Epithelial cell of proximal tubule (primary cell): ENCODE measurements around the gene TNIK. TPM values are rescaled to one million over a fixed set of nuclear protein-coding genes. Genes with fewer than 3 reads are reported as not detected.
"Not testable (repeated sequence)": the region's sequence is repeated elsewhere in the genome, so short reads cannot be mapped to it uniquely, and the experiment has no call there.

Source experiments
- DNase-seq: peaks from one replicate; pipeline ENCODE4 v3.0.0-alpha.2; 2011; ENCODE audit warnings: low read depth
- H3K4me3 ChIP-seq: 2 replicates; pipeline ENCODE4 v1.5.1; 2011; ENCODE audit warnings: low read depth, mild to moderate bottlenecking, low read length
- total RNA-seq: library from RNA; depleted of rRNA; stranded (reverse); fragments of >200 nt; gene quantifications from 2 replicates; pipeline ENCODE4 v1.2.3, GENCODE V29; 2015
- TF ChIP-seq, protein P1 (sequence below): conservative IDR thresholded peaks from 2 replicates; pipeline ENCODE4 v1.5.1; 2012; ENCODE audit warnings: low read depth, mild to moderate bottlenecking, low read length

The TNIK gene
- total RNA-seq, 1 donor from 2014 or later: 11.8 TPM

- DNase-seq: no peak
- TF ChIP-seq, protein P1, sequence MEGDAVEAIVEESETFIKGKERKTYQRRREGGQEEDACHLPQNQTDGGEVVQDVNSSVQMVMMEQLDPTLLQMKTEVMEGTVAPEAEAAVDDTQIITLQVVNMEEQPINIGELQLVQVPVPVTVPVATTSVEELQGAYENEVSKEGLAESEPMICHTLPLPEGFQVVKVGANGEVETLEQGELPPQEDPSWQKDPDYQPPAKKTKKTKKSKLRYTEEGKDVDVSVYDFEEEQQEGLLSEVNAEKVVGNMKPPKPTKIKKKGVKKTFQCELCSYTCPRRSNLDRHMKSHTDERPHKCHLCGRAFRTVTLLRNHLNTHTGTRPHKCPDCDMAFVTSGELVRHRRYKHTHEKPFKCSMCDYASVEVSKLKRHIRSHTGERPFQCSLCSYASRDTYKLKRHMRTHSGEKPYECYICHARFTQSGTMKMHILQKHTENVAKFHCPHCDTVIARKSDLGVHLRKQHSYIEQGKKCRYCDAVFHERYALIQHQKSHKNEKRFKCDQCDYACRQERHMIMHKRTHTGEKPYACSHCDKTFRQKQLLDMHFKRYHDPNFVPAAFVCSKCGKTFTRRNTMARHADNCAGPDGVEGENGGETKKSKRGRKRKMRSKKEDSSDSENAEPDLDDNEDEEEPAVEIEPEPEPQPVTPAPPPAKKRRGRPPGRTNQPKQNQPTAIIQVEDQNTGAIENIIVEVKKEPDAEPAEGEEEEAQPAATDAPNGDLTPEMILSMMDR: no peak
- no peak overlapping the region for H3K4me3 ChIP-seq
Observed at GRCh38 chr3:171122240-171122639, 338.0 kb downstream of the TNIK start.

DNA sequence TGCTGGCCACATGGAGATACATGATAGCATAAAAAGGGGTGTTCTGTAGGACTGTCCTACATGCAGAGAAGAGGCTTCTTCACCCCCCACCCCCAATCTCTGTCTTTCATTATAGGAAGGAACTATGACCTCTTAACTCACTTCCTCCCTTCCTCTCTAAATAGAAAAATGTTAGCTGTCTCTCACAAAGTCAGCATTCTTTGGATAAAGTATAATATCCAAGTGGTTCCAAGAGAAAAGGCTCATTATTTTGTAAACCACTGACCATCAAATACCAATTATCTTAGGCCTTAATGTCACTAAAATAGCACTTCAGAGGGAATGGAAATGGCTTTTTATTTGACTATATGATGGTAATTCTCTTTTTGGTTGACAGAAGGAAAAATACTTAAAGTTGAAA lies 338.4 kb downstream of the TNIK start:
- no peak for DNase-seq

DNA sequence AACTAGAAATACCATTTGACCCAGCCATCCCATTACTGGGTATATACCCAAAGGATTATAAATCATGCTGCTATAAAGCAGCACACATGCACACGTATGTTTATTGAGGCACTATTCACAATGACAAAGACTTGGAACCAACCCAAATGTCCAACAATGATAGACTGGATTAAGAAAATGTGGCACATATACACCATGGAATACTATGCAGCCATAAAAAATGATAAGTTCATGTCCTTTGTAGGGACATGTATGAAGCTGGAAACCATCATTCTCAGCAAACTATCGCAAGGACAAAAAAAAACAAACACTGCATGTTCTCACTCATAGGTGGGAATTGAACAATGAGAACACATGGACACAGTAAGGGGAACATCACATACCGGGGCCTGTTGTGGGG lies 340.8 kb downstream of the TNIK start:
- not testable (repeated sequence) for H3K4me3 ChIP-seq, DNase-seq

More for the DNA sequence above, 338.4 kb downstream of the TNIK start:
- H3K4me3 ChIP-seq: no peak overlapping the region
- TF ChIP-seq, protein P1: no peak

- not testable (repeated sequence) for DNase-seq, H3K4me3 ChIP-seq
Observed at GRCh38 chr3:171118993-171119392, 341.2 kb downstream of the TNIK start.

DNA sequence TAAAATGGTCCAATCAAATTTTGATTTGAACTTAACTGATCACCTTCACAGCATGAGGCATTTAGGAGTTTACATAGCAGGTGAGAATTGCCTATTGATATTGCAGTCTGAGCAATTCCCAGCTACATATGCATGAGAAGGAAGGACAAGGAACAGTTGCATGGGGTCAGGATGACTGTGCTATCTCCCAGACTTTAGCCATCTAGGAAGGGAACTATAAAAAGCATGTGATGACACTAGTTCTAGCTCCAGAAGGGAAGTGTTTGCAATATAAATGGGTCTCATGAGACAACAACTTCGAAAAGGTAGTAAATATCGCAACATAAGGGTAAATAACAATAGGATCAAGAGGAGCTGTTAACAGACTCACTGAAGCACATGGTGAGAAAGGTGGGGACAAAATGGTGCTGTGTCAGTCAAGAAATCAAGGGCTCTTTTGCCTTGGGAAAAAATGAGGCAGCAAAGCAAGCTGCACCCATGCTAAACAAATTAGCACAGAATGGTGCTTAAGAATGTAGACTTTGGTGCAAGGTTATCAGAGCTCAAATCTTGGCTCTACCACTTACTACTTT lies 343.3 kb downstream of the TNIK start:
- no peak overlapping the region for H3K4me3 ChIP-seq
- TF ChIP-seq, protein P1: no peak
- no peak for DNase-seq

GRCh38 chr3:171116365-171116764 lies 343.8 kb downstream of the TNIK start:
- H3K4me3 ChIP-seq: no peak overlapping the region
- TF ChIP-seq, protein P1: no peak
- no peak for DNase-seq

DNA sequence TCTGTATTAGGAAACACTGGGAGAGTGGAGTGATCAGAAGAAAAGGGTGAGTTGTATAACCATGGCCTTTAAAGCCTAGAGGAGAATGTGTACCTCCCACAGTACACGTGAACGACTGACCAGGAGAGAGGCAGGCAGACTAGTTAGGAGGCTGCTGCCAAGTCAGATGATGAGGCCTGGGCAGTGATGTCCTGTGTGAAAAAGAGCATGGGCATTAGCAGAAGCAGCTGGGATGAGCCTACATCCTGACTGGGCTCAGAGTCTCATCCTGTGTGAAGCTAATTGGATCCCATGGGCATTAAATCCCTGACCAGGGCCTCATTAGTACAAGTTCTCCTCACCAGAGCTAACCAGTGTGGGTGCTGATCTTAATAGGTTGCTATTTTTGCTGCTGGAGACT lies 344.5 kb downstream of the TNIK start:
- TF ChIP-seq, protein P1: no peak
- H3K4me3 ChIP-seq: no peak overlapping the region

DNA sequence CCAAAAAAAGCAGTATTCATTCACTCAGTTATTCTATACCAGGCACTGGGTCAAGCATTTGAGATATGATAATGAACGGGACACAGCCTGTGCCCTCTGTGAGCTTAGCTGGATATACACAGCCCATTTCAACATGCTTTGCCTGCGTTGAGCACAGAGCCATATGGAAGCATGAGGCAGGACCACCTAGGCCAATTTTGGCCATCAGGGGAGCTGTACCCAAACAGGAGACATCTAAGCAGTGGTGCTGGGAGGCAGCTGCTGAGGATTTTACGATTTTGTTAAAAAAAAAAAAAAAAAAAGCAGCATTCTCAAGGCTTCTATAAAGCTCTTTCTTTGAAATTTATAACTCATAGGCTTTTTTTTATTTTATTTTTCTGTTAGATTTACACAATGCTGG lies 346.5 kb downstream of the TNIK start:
- TF ChIP-seq, protein P1: no peak
- no peak overlapping the region for H3K4me3 ChIP-seq
- DNase-seq: no peak

More for the DNA sequence above, 344.5 kb downstream of the TNIK start:
- DNase-seq: no peak
